Transverse colon (tissue), 4 donors: ENCODE measurements around the gene EPOP.

ENCODE experiments used
- EP300 ChIP-seq: sonication (generic); formaldehyde crosslinking; IDR thresholded peaks from one replicate; pipeline ENCODE4 v1.6.1; 2017; ENCODE audit warnings: antibody characterized with exemption, low read depth
- POLR2A ChIP-seq: fragments of 450-650 bp; IDR thresholded peaks from one replicate; pipeline ENCODE4 v1.6.1; 2016; ENCODE audit warnings: antibody characterized with exemption, mild to moderate bottlenecking, moderate library complexity
- POLR2AphosphoS5 ChIP-seq, 3 donors: sonication (generic); formaldehyde crosslinking; IDR thresholded peaks; one replicate each; pipeline ENCODE4 v1.6.1; 2016; ENCODE audit warnings: antibody characterized with exemption in 3 of 3
- TF ChIP-seq, protein P1 (sequence below), 5 experiments: fragments of 200-600 bp in 3 of 5; fragments of 450-650 bp in 2 of 5; sonication (generic) in 3 of 5; IDR thresholded peaks; 1 replicate in 2 of 5; 2 replicates in 3 of 5; pipeline ENCODE4 v1.5.1; 2016 to 2017; ENCODE audit warnings: antibody characterized with exemption in 5 of 5, inconsistent platforms in 3 of 5, mild to moderate bottlenecking in 2 of 5, moderate library complexity in 1 of 5

GRCh38 chr17:38693700-38694329, 19.1 kb upstream of the EPOP start:
- TF ChIP-seq EP300 (peak; percentile 4), POLR2A (no peak), POLR2AphosphoS5 (IDR thresholded peaks at IDR 0.05) (peak; percentile 45 to 51 (median 47))
- TF ChIP-seq, protein P1, sequence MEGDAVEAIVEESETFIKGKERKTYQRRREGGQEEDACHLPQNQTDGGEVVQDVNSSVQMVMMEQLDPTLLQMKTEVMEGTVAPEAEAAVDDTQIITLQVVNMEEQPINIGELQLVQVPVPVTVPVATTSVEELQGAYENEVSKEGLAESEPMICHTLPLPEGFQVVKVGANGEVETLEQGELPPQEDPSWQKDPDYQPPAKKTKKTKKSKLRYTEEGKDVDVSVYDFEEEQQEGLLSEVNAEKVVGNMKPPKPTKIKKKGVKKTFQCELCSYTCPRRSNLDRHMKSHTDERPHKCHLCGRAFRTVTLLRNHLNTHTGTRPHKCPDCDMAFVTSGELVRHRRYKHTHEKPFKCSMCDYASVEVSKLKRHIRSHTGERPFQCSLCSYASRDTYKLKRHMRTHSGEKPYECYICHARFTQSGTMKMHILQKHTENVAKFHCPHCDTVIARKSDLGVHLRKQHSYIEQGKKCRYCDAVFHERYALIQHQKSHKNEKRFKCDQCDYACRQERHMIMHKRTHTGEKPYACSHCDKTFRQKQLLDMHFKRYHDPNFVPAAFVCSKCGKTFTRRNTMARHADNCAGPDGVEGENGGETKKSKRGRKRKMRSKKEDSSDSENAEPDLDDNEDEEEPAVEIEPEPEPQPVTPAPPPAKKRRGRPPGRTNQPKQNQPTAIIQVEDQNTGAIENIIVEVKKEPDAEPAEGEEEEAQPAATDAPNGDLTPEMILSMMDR (IDR thresholded peaks at IDR 0.05), result no peak
